ACC112 (cell line): ENCODE results near the gene CIAPIN1.
"Not testable (repeated sequence)": the region's sequence is repeated elsewhere in the genome, so short reads cannot be mapped to it uniquely, and the experiment has no call there.

Source experiments
- H2AFZ ChIP-seq: fragments of 200-600 bp; sonication (generic); one replicate; pipeline ENCODE4 v1.6.0; 2017; ENCODE audit warnings: antibody characterized with exemption, low read length; ENCODE audit not compliant: unreplicated experiment
- H3K27ac ChIP-seq: fragments of 200-600 bp; sonication (generic); 2 replicates; pipeline ENCODE4 v1.5.1; 2014; ENCODE audit warnings: low read depth, mild to moderate bottlenecking, antibody characterized with exemption, low read length, moderate library complexity
- H3K27me3 ChIP-seq: fragments of 200-600 bp; sonication (generic); 2 replicates; pipeline ENCODE4 v1.6.1; 2014; ENCODE audit warnings: mild to moderate bottlenecking, antibody characterized with exemption, low read length, moderate library complexity, mixed read lengths; ENCODE audit not compliant: insufficient read depth
- H3K36me3 ChIP-seq: fragments of 200-600 bp; sonication (generic); 2 replicates; pipeline ENCODE4 v1.6.1; 2016; ENCODE audit warnings: mild to moderate bottlenecking, antibody characterized with exemption, low read length, moderate library complexity, mixed read lengths; ENCODE audit not compliant: insufficient read depth
- H3K4me1 ChIP-seq: fragments of 200-600 bp; sonication (generic); one replicate; pipeline ENCODE4 v1.6.1; 2016; ENCODE audit warnings: low read length, mixed read lengths; ENCODE audit not compliant: insufficient read depth, unreplicated experiment, control insufficient read depth
- H3K4me3 ChIP-seq: fragments of 200-600 bp; sonication (generic); 2 replicates; pipeline ENCODE4 v1.5.1; 2014; ENCODE audit warnings: mild to moderate bottlenecking, low read depth, low read length
- H3K79me2 ChIP-seq: fragments of 200-600 bp; sonication (generic); one replicate; pipeline ENCODE4 v1.6.0; 2016; ENCODE audit warnings: low read length; ENCODE audit not compliant: control insufficient read depth, unreplicated experiment, insufficient read depth

The CIAPIN1 gene

GRCh38 chr16:57464523-57464922 is 17.3 kb upstream of the CIAPIN1 start:
- Histone ChIP-seq H3K79me2 (peaks cover 29% of the 10 kb centered on the region), H3K27ac (no peak overlapping the region), H3K36me3 (peaks cover 17% of the 10 kb centered on the region), H3K4me1 (peaks cover 7% of the 10 kb centered on the region), H3K27me3 (no peaks in the 10 kb centered on the region), H3K4me3 (no peak overlapping the region), H2AFZ (no peak overlapping the region)

GRCh38 chr16:57462978-57463362 is 15.8 kb upstream of the CIAPIN1 start:
- H3K79me2 ChIP-seq: peaks cover 29% of the 10 kb centered on the region
- H3K27ac ChIP-seq: no peak overlapping the region
- H3K4me1 ChIP-seq: peaks cover 7% of the 10 kb centered on the region
- H2AFZ ChIP-seq: no peak overlapping the region
- peak overlapping the region; percentile 99 for H3K4me3 ChIP-seq
- H3K27me3 ChIP-seq: no peaks in the 10 kb centered on the region
- peaks cover 13% of the 10 kb centered on the region for H3K36me3 ChIP-seq

GRCh38 chr16:57462209-57462977 is 15.2 kb upstream of the CIAPIN1 start, which contains the start of gene POLR2C:
POLR2C (plus strand) TSS chr16:57462679; CDS start chr16:57462725, 46 bp downstream.
- no peak within 1 kb of the TSS; the same call in 1 of the 2 replicates for H3K27ac ChIP-seq
- H3K79me2 ChIP-seq: peaks cover 29% of the 10 kb centered on the region
- H3K27me3 ChIP-seq: no peaks in the 10 kb centered on the region
- peak within 1 kb of the TSS; percentile 99 for H3K4me3 ChIP-seq
- H2AFZ ChIP-seq: peak within 1 kb of the TSS; percentile 74
- peaks cover 11% of the 10 kb centered on the region for H3K36me3 ChIP-seq
- peaks cover 7% of the 10 kb centered on the region for H3K4me1 ChIP-seq

GRCh38 chr16:57452021-57452420 is 4.8 kb upstream of the CIAPIN1 start:
- H3K4me3 ChIP-seq: no peak overlapping the region
- no peaks in the 10 kb centered on the region for H3K27me3 ChIP-seq
- H3K79me2 ChIP-seq: peaks cover 20% of the 10 kb centered on the region
- no peaks in the 10 kb centered on the region for H3K4me1 ChIP-seq
- H2AFZ ChIP-seq: no peak overlapping the region
- H3K27ac ChIP-seq: no peak overlapping the region
- H3K36me3 ChIP-seq: peaks cover 30% of the 10 kb centered on the region

GRCh38 chr16:57446531-57447185 is 527 bp downstream of the CIAPIN1 start:
- H3K79me2 ChIP-seq: peaks cover 66% of the 10 kb centered on the region
- no peaks in the 10 kb centered on the region for H3K27me3 ChIP-seq
- peaks cover 9% of the 10 kb centered on the region for H3K36me3 ChIP-seq
- H3K27ac ChIP-seq: peak overlapping the region; percentile 50; the same call in 1 of the 2 replicates
- H2AFZ ChIP-seq: peak overlapping the region; percentile 82
- peaks cover 14% of the 10 kb centered on the region for H3K4me1 ChIP-seq
- H3K4me3 ChIP-seq: peak overlapping the region; percentile 95

- H2AFZ ChIP-seq: no peak overlapping the region
- peaks cover 14% of the 10 kb centered on the region for H3K4me1 ChIP-seq
- H3K4me3 ChIP-seq: no peak overlapping the region; the same call in 1 of the 2 replicates
- H3K79me2 ChIP-seq: peaks cover 76% of the 10 kb centered on the region
- H3K27ac ChIP-seq: no peak overlapping the region
- peaks cover 15% of the 10 kb centered on the region for H3K36me3 ChIP-seq
- no peaks in the 10 kb centered on the region for H3K27me3 ChIP-seq
Observed at GRCh38 chr16:57445510-57445909, 1.7 kb downstream of the CIAPIN1 start.

- Histone ChIP-seq H3K4me3 (no peak overlapping the region), H3K4me1 (peaks cover 14% of the 10 kb centered on the region), H3K27me3 (no peaks in the 10 kb centered on the region), H3K79me2 (peaks cover 76% of the 10 kb centered on the region), H3K36me3 (peaks cover 17% of the 10 kb centered on the region), H3K27ac (peak overlapping the region; percentile 20; the same call in 1 of the 2 replicates), H2AFZ (no peak overlapping the region)
Observed at GRCh38 chr16:57444711-57445110, 2.5 kb downstream of the CIAPIN1 start.

- not testable (repeated sequence) for H3K27me3 ChIP-seq, H3K4me3 ChIP-seq, H2AFZ ChIP-seq, H3K4me1 ChIP-seq, H3K27ac ChIP-seq
- Histone ChIP-seq H3K36me3 (peaks cover 25% of the 10 kb centered on the region), H3K79me2 (peaks cover 41% of the 10 kb centered on the region)
Observed at GRCh38 chr16:57440551-57440950, 6.6 kb downstream of the CIAPIN1 start.

GRCh38 chr16:57439947-57440346 is 7.2 kb downstream of the CIAPIN1 start:
- peaks cover 36% of the 10 kb centered on the region for H3K79me2 ChIP-seq
- peaks cover 25% of the 10 kb centered on the region for H3K36me3 ChIP-seq

GRCh38 chr16:57435838-57436237 is 11.3 kb downstream of the CIAPIN1 start:
- H3K36me3 ChIP-seq: peaks cover 24% of the 10 kb centered on the region
- no peak overlapping the region for H2AFZ ChIP-seq
- H3K27me3 ChIP-seq: no peaks in the 10 kb centered on the region
- peaks cover 2% of the 10 kb centered on the region for H3K79me2 ChIP-seq
- H3K27ac ChIP-seq: no peak overlapping the region
- no peaks in the 10 kb centered on the region for H3K4me1 ChIP-seq
- H3K4me3 ChIP-seq: no peak overlapping the region

More at GRCh38 chr16:57439947-57440346, 7.2 kb downstream of the CIAPIN1 start:
- not testable (repeated sequence) for H3K4me1 ChIP-seq, H3K27me3 ChIP-seq, H2AFZ ChIP-seq, H3K4me3 ChIP-seq, H3K27ac ChIP-seq
